Spleen (tissue), 11 donors: ENCODE data around the gene UQCRC2. TPM values are rescaled to one million over a fixed set of nuclear protein-coding genes. Genes with fewer than 3 reads are reported as not detected.

Experiments
- DNase-seq: peaks from one replicate; pipeline ENCODE4 v3.0.0-alpha.2; 2020
- H3K27ac ChIP-seq, 8 donors: fragments of 200-600 bp; sonication (generic) in 7 of 8; 1 replicate in 4 of 8; 2 replicates in 4 of 8; pipeline versions ENCODE4 v1.5.0 to v1.8.0; 2016 to 2021; ENCODE audit warnings: inconsistent platforms in 4 of 8, mild to moderate bottlenecking in 4 of 8, moderate library complexity in 1 of 8
- H3K27me3 ChIP-seq, 7 donors: fragments of 200-600 bp; sonication (generic) in 6 of 7; replicated peaks in 1 of 7; 1 replicate in 4 of 7; 2 replicates in 3 of 7; pipeline versions ENCODE4 v1.5.0 to v1.8.0; 2016 to 2021; ENCODE audit warnings: inconsistent platforms in 3 of 7, mild to moderate bottlenecking in 1 of 7
- H3K36me3 ChIP-seq, 6 donors: fragments of 200-600 bp; sonication (generic) in 5 of 6; 1 replicate in 4 of 6; 2 replicates in 2 of 6; pipeline versions ENCODE4 v1.5.0 to v1.8.0; 2016 to 2021; ENCODE audit warnings: inconsistent platforms in 2 of 6
- H3K4me1 ChIP-seq, 6 donors: fragments of 200-600 bp; sonication (generic) in 5 of 6; 1 replicate in 3 of 6; 2 replicates in 3 of 6; pipeline versions ENCODE4 v1.5.0 to v1.8.0; 2016 to 2021; ENCODE audit warnings: inconsistent platforms in 3 of 6
- H3K4me3 ChIP-seq, 8 donors: fragments of 200-600 bp; sonication (generic) in 7 of 8; 1 replicate in 4 of 8; 2 replicates in 4 of 8; pipeline versions ENCODE4 v1.5.0 to v1.8.0; 2016 to 2021; ENCODE audit warnings: inconsistent platforms in 4 of 8, mild to moderate bottlenecking in 4 of 8, moderate library complexity in 2 of 8
- H3K9me3 ChIP-seq, 8 donors: fragments of 200-600 bp; sonication (generic) in 7 of 8; 1 replicate in 4 of 8; 2 replicates in 4 of 8; pipeline versions ENCODE4 v1.5.0 to v1.8.0; 2016 to 2021; ENCODE audit warnings: inconsistent platforms in 4 of 8
- CTCF ChIP-seq, 11 experiments: fragments of 200-600 bp in 7 of 11; fragments of 450-650 bp in 4 of 11; sonication (generic) in 4 of 11; IDR thresholded peaks in 8 of 11; conservative IDR thresholded peaks in 3 of 11; 1 replicate in 7 of 11; 2 replicates in 4 of 11; pipeline versions ENCODE4 v1.4.0 to v1.8.0; 2016 to 2021; ENCODE audit warnings: antibody characterized with exemption in 11 of 11, inconsistent platforms in 4 of 11, mild to moderate bottlenecking in 1 of 11
- POLR2A ChIP-seq, 3 donors: fragments of 450-650 bp; IDR thresholded peaks; one replicate each; pipeline ENCODE4 v1.5.1; 2017; ENCODE audit warnings: antibody characterized with exemption in 3 of 3, mild to moderate bottlenecking in 1 of 3
- POLR2AphosphoS5 ChIP-seq, 3 donors: sonication (generic); formaldehyde crosslinking; IDR thresholded peaks; one replicate each; pipeline ENCODE4 v1.5.1; 2017; ENCODE audit warnings: antibody characterized with exemption in 3 of 3
- WGBS, 5 donors: extraction: QIAGEN DNeasy Blood & Tissue Kit in 3 of 5; methylation state at CpG; one replicate each; pipeline versions ENCODE4 v1.1.5 to v1.1.7; 2013 to 2018; 5-methylcytosine and 5-hydroxymethylcytosine counted together
- intact Hi-C: fragments of 100-400 bp; cut with DNase I; formaldehyde crosslinking; loops from one replicate; pipeline ENCODE4 v1.15.0; 2023; ENCODE audit warnings: low total_unique reads
- polyA plus RNA-seq, 3 donors: library from polyadenylated mRNA; stranded (reverse); fragments of 200-250 nt; gene quantifications; one replicate each; pipeline ENCODE4 v1.2.1, GENCODE V29; 2013
- total RNA-seq, 7 donors: library from RNA; depleted of rRNA in 3 of 7; stranded (reverse); fragments of >200 nt in 3 of 7; fragmentation: NEBNext Ultra II Directional in 4 of 7; extraction: Animal tissue kit (Norgen Biotek cat#: 25700) in 4 of 7; gene quantifications; one replicate each; pipeline versions ENCODE4 v1.1.0 to v1.2.1, GENCODE V29; 2016 to 2021
- donor health status: healthy with polysubstance abuse.
- donor health status: DM: no; HTN: no; CAD: no; lungs with moderate emphysema.
- donor health status: DM: no; HTN: no; CAD: no.
- donor health status: Bipolar disorder and iron deficiency.
- donor health status: healthy.
- donor health status: DM: no; HTN: no; CAD: no.
- donor health status: DM: yes; HTN: yes; CAD: no.

UQCRC2 gene
- total and polyA plus RNA-seq, 10 donors = 75.1 to 172 (median 139) TPM

- H3K36me3 ChIP-seq = no peaks in the 10 kb centered on the region
- intact Hi-C loops = no loop called here
- no peaks in the 10 kb centered on the region for H3K27me3 ChIP-seq
- no peaks in the 10 kb centered on the region for H3K9me3 ChIP-seq
- H3K4me1 ChIP-seq = peaks cover 14 to 53% (median 35%) of the 10 kb centered on the region in 6 donors
- DNase-seq = no peak
- H3K4me3 ChIP-seq = peak overlapping the region in 2 of 8 donors; percentile 76 to 80
- H3K27ac ChIP-seq = no peak overlapping the region
- 71 to 84% (median 75%) methylated on average over 6 of the region's 6 CpGs for WGBS, 5 donors
- TF ChIP-seq POLR2A (IDR thresholded peaks at IDR 0.05) = no peak
- no peak for TF ChIP-seq POLR2AphosphoS5 (IDR thresholded peaks at IDR 0.05)
- no peak for TF ChIP-seq CTCF (IDR thresholded peaks at IDR 0.05 in 8 of 11, conservative IDR thresholded peaks at IDR 0.05 in 3 of 11)
Measured at GRCh38 chr16:22006636-22007035, 53.5 kb downstream of the UQCRC2 start.

GRCh38 chr16:22007159-22007508 is 54.0 kb downstream of the UQCRC2 start:
- Histone ChIP-seq H3K4me1 (peaks cover 14 to 53% (median 39%) of the 10 kb centered on the region in 6 donors), H3K27me3 (no peaks in the 10 kb centered on the region), H3K36me3 (no peaks in the 10 kb centered on the region), H3K27ac (peak overlapping the region in 6 of 8 donors; percentile 79 to 91 (median 88)), H3K4me3 (peak overlapping the region; percentile 61 to 97 (median 87)), H3K9me3 (no peaks in the 10 kb centered on the region)
- WGBS, 5 donors = 9 to 19% (median 15%) methylated on average over 8 of the region's 8 CpGs
- intact Hi-C loops = no loop called here
- TF ChIP-seq CTCF (IDR thresholded peaks at IDR 0.05 in 8 of 11, conservative IDR thresholded peaks at IDR 0.05 in 3 of 11) (no peak), POLR2AphosphoS5 (IDR thresholded peaks at IDR 0.05) (no peak), POLR2A (IDR thresholded peaks at IDR 0.05) (no peak)
- DNase-seq = no peak

GRCh38 chr16:22007509-22008214 is 54.5 kb downstream of the UQCRC2 start, which contains the start of gene MOSMO:
Gene MOSMO (plus strand): TSS chr16:22008111. CDS start chr16:22008302, 191 bp downstream.
- TF ChIP-seq CTCF (IDR thresholded peaks at IDR 0.05 in 8 of 11, conservative IDR thresholded peaks at IDR 0.05 in 3 of 11) = no peak
- peak; percentile 72 to 78 (median 77) for TF ChIP-seq POLR2AphosphoS5 (IDR thresholded peaks at IDR 0.05)
- intact Hi-C loops = no loop called here
- Histone ChIP-seq H3K4me3 (peak within 1 kb of the TSS; percentile 61 to 97 (median 87)), H3K27ac (peak within 1 kb of the TSS; percentile 51 to 91 (median 88)), H3K36me3 (no peaks in the 10 kb centered on the region), H3K9me3 (no peaks in the 10 kb centered on the region), H3K4me1 (peaks cover 14 to 58% (median 43%) of the 10 kb centered on the region in 6 donors), H3K27me3 (no peaks in the 10 kb centered on the region)
- DNase-seq = peak; percentile 95
- 0 to 12% (median 1%) methylated on average over 27 to 78 of the region's 78 CpGs for WGBS, 5 donors

- peaks cover 14 to 66% (median 49%) of the 10 kb centered on the region in 6 donors for H3K4me1 ChIP-seq
- peak overlapping the region; percentile 61 to 94 (median 86) for H3K4me3 ChIP-seq
- H3K9me3 ChIP-seq = no peaks in the 10 kb centered on the region
- TF ChIP-seq POLR2A (IDR thresholded peaks at IDR 0.05) = no peak
- TF ChIP-seq CTCF (IDR thresholded peaks at IDR 0.05 in 8 of 11, conservative IDR thresholded peaks at IDR 0.05 in 3 of 11) = no peak
- TF ChIP-seq POLR2AphosphoS5 (IDR thresholded peaks at IDR 0.05) = no peak
- no peaks in the 10 kb centered on the region for H3K27me3 ChIP-seq
- no peaks in the 10 kb centered on the region for H3K36me3 ChIP-seq
- peak overlapping the region in 6 of 8 donors; percentile 67 to 91 (median 88) for H3K27ac ChIP-seq
- WGBS, 5 donors = 1 to 2% (median 1%) methylated on average over 52 to 65 of the region's 65 CpGs
- intact Hi-C loops = no loop called here
- peak; percentile 86 for DNase-seq
Measured at GRCh38 chr16:22008215-22009059, 55.3 kb downstream of the UQCRC2 start.
